Stimulated activated CD4-positive, alpha-beta T cell treated with anti-CD3 and anti-CD28 coated beads, Interleukin-2, amount 100 ng/mL, for 24 hours (primary cell): ENCODE measurements around the gene TMA16.

Experiments used
- DNase-seq, 2 donors: peaks; one replicate each; pipeline ENCODE4 v3.0.0-alpha.2; 2020

The TMA16 gene

GRCh38 chr4:163565226-163566135, 71.0 kb downstream of the TMA16 start:
- no peak for DNase-seq

DNA sequence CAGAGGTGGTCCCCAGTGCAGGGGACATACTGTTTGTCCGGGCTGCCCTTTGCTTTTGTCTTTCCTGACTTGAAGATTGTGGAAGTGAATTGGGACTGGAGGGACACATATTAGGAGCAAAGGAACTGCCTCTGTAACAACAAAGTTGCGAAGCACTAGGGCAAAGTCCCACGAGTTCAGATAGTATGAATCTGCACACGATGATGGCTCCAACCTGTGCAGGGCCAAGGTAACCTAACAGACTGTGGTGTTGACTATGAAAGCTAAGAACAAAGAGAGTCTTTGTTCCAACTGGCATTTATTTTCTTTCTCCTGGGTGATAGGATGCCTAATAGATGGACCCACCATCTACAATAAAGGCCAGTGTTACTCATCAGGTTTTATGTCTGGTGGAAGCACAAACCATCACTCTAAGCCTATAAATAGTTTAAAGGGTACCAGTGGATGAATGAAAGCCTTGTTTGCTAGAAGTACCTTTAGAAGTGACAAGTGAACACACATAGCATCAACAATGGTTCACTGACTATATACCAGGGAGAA, 71.8 kb downstream of the TMA16 start:
- DNase-seq: no peak

- DNase-seq: no peak
These were observed 74.4 kb downstream of the TMA16 start for GRCh38 chr4:163568843-163569242.
